Osteocyte (in vitro differentiated cells): Measurements from ENCODE around the gene MRPS18A. TPM values are rescaled to one million over a fixed set of nuclear protein-coding genes. Genes with fewer than 3 reads are reported as not detected.

Source experiments
- DNase-seq: peaks from one replicate; pipeline ENCODE4 v3.0.0; 2021; ENCODE audit warnings: mixed read lengths; ENCODE audit not compliant: unreplicated experiment; ENCODE audit errors: extremely low spot score
- H3K27ac Mint-ChIP-seq: one replicate; pipeline ENCODE4 v1.8.0; 2021; ENCODE audit warnings: mild to moderate bottlenecking, mixed read lengths; ENCODE audit not compliant: unreplicated experiment
- H3K27me3 Mint-ChIP-seq: one replicate; pipeline ENCODE4 v1.8.0; 2021; ENCODE audit warnings: mixed read lengths; ENCODE audit not compliant: unreplicated experiment
- H3K36me3 Mint-ChIP-seq: one replicate; pipeline ENCODE4 v1.8.0; 2021; ENCODE audit warnings: mixed read lengths; ENCODE audit not compliant: unreplicated experiment
- H3K4me1 Mint-ChIP-seq: one replicate; pipeline ENCODE4 v1.8.0; 2021; ENCODE audit warnings: mixed read lengths; ENCODE audit not compliant: unreplicated experiment
- H3K4me3 Mint-ChIP-seq: one replicate; pipeline ENCODE4 v1.8.0; 2021; ENCODE audit warnings: mild to moderate bottlenecking, moderate library complexity, mixed read lengths; ENCODE audit not compliant: unreplicated experiment
- H3K9me3 Mint-ChIP-seq: one replicate; pipeline ENCODE4 v1.8.0; 2021; ENCODE audit warnings: mixed read lengths; ENCODE audit not compliant: unreplicated experiment
- total RNA-seq: library from RNA; stranded (reverse); gene quantifications from 2 replicates; pipeline ENCODE4 v1.2.1, GENCODE V29; 2021
- TF ChIP-seq, protein P1 (sequence below): fragments of 200-600 bp; sonication (generic); IDR thresholded peaks from 2 replicates; pipeline ENCODE4 v1.5.0; 2021; ENCODE audit warnings: antibody characterized with exemption, mild to moderate bottlenecking, moderate library complexity

The MRPS18A gene
- total RNA-seq, 1 donor from 2014 or later, result 37.3 TPM

DNA sequence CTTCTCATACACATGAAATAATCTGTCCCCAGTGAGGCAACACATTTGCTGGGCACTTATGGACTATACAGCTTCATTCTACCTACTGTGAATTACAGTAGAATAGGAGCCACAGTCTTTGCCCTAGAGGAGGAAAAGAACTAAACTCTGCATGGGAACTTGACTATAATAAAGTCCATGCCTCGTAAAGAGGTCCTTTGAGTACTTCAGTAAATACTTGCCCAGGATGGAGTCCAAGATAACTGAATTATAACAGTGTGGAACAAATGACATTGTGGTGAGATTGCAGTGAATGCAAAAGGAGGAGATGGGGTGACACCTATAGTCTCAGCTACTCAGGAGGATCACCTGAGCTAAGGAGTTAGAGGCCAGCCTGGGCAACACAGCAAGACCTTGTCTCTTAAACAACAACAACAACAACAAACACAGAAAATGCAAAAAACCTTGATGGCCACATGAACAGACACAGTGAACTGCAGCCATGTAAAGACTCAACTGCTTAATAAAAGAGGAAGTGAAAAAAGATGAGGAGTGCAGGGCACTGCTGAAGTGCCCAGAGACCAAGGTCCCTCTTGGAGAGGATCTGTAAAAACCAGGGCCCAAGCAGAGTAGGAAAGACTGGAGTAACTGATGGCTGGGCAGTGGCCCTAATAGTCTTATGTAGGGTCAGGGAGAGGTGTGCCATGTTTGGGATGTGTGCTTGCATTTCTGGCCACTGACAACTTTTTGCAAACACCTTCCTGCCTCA lies 3.7 kb downstream of the MRPS18A start:
- Mint-ChIP-seq H3K9me3 (no peaks in the 10 kb centered on the region), H3K4me1 (peaks cover 25% of the 10 kb centered on the region), H3K27me3 (no peaks in the 10 kb centered on the region), H3K36me3 (peaks cover 4% of the 10 kb centered on the region), H3K4me3 (no peak overlapping the region), H3K27ac (no peak overlapping the region)
- TF ChIP-seq, protein P1, sequence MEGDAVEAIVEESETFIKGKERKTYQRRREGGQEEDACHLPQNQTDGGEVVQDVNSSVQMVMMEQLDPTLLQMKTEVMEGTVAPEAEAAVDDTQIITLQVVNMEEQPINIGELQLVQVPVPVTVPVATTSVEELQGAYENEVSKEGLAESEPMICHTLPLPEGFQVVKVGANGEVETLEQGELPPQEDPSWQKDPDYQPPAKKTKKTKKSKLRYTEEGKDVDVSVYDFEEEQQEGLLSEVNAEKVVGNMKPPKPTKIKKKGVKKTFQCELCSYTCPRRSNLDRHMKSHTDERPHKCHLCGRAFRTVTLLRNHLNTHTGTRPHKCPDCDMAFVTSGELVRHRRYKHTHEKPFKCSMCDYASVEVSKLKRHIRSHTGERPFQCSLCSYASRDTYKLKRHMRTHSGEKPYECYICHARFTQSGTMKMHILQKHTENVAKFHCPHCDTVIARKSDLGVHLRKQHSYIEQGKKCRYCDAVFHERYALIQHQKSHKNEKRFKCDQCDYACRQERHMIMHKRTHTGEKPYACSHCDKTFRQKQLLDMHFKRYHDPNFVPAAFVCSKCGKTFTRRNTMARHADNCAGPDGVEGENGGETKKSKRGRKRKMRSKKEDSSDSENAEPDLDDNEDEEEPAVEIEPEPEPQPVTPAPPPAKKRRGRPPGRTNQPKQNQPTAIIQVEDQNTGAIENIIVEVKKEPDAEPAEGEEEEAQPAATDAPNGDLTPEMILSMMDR, result no peak
- DNase-seq, result no peak

DNA sequence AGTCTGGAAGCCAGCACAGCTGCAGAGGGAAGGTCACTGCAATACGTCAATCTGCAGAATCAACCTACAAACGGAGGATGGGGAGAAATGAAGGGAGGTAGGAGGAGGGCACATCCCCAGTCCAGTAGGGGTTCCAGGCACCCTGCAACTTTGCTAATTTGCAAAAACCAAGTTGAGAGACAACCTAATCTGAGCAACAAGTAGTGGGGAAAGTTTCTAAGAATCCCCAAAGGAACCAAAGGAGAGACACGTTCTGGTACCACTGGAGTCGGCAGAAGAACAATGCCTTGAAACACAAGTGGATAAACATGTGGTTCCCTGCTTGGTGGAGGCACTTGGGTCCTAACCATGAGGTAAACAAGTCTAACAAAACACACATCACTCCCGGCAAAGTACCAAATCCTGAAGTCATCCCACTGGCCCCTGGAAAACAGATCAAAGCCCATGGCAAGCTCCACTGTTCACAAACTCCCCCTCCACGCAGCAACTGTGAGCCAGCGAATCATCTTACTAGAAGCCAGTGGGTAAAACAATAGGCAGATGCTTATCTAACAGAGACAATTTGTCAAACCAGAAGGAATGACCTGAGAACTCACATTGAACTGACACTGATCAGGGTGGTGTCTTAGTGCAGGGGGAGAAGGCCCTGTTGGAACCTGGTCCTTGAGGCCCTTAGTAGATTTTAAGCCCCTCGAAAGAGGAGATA lies 4.7 kb downstream of the MRPS18A start:
- Mint-ChIP-seq H3K4me3 (no peak overlapping the region), H3K9me3 (no peaks in the 10 kb centered on the region), H3K36me3 (peaks cover 7% of the 10 kb centered on the region), H3K4me1 (peaks cover 20% of the 10 kb centered on the region), H3K27ac (no peak overlapping the region), H3K27me3 (no peaks in the 10 kb centered on the region)
- DNase-seq, result no peak
- TF ChIP-seq, protein P1, result no peak

DNA sequence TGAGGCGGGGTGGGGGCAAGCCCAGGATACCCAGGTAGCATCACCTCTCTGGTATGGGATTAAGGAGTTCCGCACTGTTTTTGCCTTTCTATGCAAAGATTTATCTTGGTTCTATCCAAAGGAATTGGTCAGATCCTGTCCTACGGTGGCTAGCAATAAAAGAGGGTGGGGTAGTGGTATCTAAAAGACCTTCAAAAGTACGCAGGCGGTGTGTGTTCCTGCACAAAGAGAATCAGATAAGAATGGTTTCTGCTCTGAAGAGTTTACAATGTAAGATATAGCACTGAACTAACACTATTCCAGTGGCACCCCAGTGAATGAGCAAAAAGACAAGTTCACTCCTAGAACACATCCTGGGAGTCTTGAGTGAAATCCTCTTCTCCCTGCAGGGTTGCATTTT lies 6.3 kb downstream of the MRPS18A start:
- DNase-seq, result no peak
- no peak overlapping the region for H3K4me3 Mint-ChIP-seq
- no peaks in the 10 kb centered on the region for H3K9me3 Mint-ChIP-seq
- H3K36me3 Mint-ChIP-seq, result peaks cover 12% of the 10 kb centered on the region
- peaks cover 10% of the 10 kb centered on the region for H3K4me1 Mint-ChIP-seq
- H3K27me3 Mint-ChIP-seq, result no peaks in the 10 kb centered on the region
- TF ChIP-seq, protein P1, result no peak
- no peak overlapping the region for H3K27ac Mint-ChIP-seq

DNA sequence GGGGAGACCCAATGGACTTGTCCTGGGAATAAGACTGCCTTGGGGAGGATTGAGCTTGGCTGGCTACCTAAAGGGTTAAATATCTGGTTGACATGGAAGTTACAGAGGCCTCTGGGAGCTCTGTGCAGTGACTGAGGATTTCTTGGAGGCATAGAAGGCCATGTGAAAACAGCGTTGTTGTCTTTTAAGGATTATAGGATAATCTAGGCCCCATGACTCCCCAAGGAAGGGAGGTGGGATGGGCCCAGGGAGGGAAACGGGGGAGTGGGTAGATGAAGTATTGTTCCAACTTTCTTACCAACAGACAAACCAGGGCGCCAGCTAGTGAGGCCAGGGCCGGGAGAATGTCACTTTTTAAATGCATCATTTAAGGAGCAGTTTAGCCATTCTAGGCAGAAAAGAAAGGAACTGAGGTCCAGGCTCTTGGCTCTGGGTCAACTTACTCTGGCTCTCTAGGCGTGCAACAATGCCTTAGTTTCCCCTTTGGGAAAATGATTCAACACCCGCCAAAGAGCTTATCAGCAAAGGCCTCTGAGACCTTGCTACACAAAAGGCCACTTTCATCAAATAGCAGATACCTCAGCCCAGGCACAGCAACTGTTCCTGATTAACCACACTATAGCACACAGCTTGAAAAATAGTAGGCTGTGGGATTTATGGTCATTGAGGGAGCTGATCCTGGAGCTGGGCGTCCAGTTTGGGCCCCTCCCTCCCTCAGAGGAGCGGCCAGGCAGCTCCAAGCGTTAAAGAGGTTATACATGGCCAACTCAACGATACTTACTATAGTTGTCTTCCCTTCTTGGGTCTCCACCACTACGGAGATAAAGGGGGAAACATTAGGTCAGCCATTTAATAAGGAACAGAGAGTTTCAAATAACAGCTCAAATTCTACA lies 7.0 kb downstream of the MRPS18A start:
- H3K4me3 Mint-ChIP-seq, result no peak overlapping the region
- peaks cover 15% of the 10 kb centered on the region for H3K36me3 Mint-ChIP-seq
- H3K9me3 Mint-ChIP-seq, result no peaks in the 10 kb centered on the region
- H3K27ac Mint-ChIP-seq, result no peak overlapping the region
- no peaks in the 10 kb centered on the region for H3K27me3 Mint-ChIP-seq
- no peak for DNase-seq
- TF ChIP-seq, protein P1, result no peak
- H3K4me1 Mint-ChIP-seq, result peaks cover 4% of the 10 kb centered on the region
